Stomach (tissue), 4 donors: ENCODE measurements around the gene FKBP9.

Experiments
- POLR2A ChIP-seq, 4 donors: fragments of 450-650 bp; IDR thresholded peaks; one replicate each; pipeline ENCODE4 v1.6.1; 2016; ENCODE audit warnings: antibody characterized with exemption in 4 of 4, control low read depth in 2 of 4, mild to moderate bottlenecking in 1 of 4, moderate library complexity in 1 of 4
- TF ChIP-seq, protein P1 (sequence below), 7 experiments: fragments of 450-650 bp in 4 of 7; fragments of 200-600 bp in 3 of 7; sonication (generic) in 3 of 7; IDR thresholded peaks; one replicate each; pipeline ENCODE4 v1.5.1; 2016 to 2019; ENCODE audit warnings: antibody characterized with exemption in 7 of 7, control low read depth in 2 of 7, mild to moderate bottlenecking in 1 of 7

DNA sequence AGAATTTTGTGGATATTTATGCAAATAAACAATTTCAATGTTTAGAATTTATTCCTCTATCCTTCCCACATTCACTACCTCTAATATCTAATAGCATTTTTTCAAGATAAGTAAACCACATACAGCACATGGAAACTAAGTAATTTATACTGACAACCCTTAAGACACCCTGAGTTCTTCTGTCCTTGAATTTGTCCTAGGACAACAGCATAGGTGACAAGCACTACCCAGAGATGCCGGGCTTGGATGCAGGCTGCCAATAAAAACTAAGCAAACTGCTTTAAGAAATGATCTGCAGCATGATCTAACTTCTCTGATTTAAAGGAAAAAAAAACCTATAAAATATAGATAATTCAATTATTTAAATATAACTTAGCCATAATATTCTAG, 82.7 kb downstream of the FKBP9 start:
- TF ChIP-seq POLR2A (IDR thresholded peaks at IDR 0.05): no peak
- TF ChIP-seq, protein P1, sequence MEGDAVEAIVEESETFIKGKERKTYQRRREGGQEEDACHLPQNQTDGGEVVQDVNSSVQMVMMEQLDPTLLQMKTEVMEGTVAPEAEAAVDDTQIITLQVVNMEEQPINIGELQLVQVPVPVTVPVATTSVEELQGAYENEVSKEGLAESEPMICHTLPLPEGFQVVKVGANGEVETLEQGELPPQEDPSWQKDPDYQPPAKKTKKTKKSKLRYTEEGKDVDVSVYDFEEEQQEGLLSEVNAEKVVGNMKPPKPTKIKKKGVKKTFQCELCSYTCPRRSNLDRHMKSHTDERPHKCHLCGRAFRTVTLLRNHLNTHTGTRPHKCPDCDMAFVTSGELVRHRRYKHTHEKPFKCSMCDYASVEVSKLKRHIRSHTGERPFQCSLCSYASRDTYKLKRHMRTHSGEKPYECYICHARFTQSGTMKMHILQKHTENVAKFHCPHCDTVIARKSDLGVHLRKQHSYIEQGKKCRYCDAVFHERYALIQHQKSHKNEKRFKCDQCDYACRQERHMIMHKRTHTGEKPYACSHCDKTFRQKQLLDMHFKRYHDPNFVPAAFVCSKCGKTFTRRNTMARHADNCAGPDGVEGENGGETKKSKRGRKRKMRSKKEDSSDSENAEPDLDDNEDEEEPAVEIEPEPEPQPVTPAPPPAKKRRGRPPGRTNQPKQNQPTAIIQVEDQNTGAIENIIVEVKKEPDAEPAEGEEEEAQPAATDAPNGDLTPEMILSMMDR (IDR thresholded peaks at IDR 0.05): no peak
